Astrocyte (in vitro differentiated cells and primary cell): Measurements from ENCODE around the gene CHRDL2. TPM values are rescaled to one million over a fixed set of nuclear protein-coding genes. Genes with fewer than 3 reads are reported as not detected.
"Not testable (repeated sequence)": the region's sequence is repeated elsewhere in the genome, so short reads cannot be mapped to it uniquely, and the experiment has no call there.

Source experiments
- DNase-seq: peaks from one replicate; pipeline ENCODE4 v3.0.0-alpha.2; 2010; ENCODE audit warnings: low read depth
- FAIRE-seq: peaks from 2 replicates; lab custom pipeline; 2011; peaks lifted over from hg19 to GRCh38; lab: Jason Lieb, UNC
- H2AFZ ChIP-seq: 2 replicates; pipeline ENCODE4 v1.6.0; 2012; ENCODE audit warnings: low read depth, low read length, inconsistent platforms
- H3K27ac ChIP-seq: 2 replicates; pipeline ENCODE4 v1.5.1; 2011; ENCODE audit warnings: low read depth, low read length, inconsistent platforms
- H3K27me3 ChIP-seq: 2 replicates; pipeline ENCODE4 v1.6.0; 2011; ENCODE audit warnings: low read length, inconsistent platforms; ENCODE audit not compliant: insufficient read depth
- H3K36me3 ChIP-seq: 2 replicates; pipeline ENCODE4 v1.5.1; 2011; ENCODE audit warnings: low read length, inconsistent platforms; ENCODE audit not compliant: insufficient read depth
- H3K4me1 ChIP-seq: 2 replicates; pipeline ENCODE4 v1.5.1; 2011; ENCODE audit warnings: low read length, inconsistent platforms; ENCODE audit not compliant: insufficient read depth
- H3K4me2 ChIP-seq: 2 replicates; pipeline ENCODE4 v1.6.0; 2012; ENCODE audit warnings: low read length, inconsistent platforms
- H3K4me3 ChIP-seq: 2 replicates; pipeline ENCODE4 v1.5.1; 2011; ENCODE audit warnings: low read depth, mild to moderate bottlenecking, low read length, inconsistent platforms; ENCODE audit not compliant: insufficient read depth
- H3K79me2 ChIP-seq: 2 replicates; pipeline ENCODE4 v1.6.0; 2012; ENCODE audit warnings: mild to moderate bottlenecking, low read length, inconsistent platforms; ENCODE audit not compliant: insufficient read depth
- H3K9ac ChIP-seq: 2 replicates; pipeline ENCODE4 v1.6.0; 2012; ENCODE audit warnings: mild to moderate bottlenecking, low read length, inconsistent platforms
- H3K9me3 ChIP-seq: 2 replicates; pipeline ENCODE4 v1.5.1; 2012; ENCODE audit warnings: low read depth, mild to moderate bottlenecking, low read length, inconsistent platforms; ENCODE audit not compliant: insufficient read depth
- H4K20me1 ChIP-seq: 2 replicates; pipeline ENCODE4 v1.6.0; 2012; ENCODE audit warnings: low read length, inconsistent platforms; ENCODE audit not compliant: insufficient read depth
- H3K27ac Mint-ChIP-seq: one replicate; pipeline ENCODE4 v1.8.0; 2021; ENCODE audit warnings: mild to moderate bottlenecking, mixed read lengths; ENCODE audit not compliant: unreplicated experiment
- H3K27me3 Mint-ChIP-seq: one replicate; pipeline ENCODE4 v1.8.0; 2021; ENCODE audit warnings: low read depth, mixed read lengths; ENCODE audit not compliant: unreplicated experiment
- H3K36me3 Mint-ChIP-seq: one replicate; pipeline ENCODE4 v1.8.0; 2021; ENCODE audit warnings: low read depth, mixed read lengths; ENCODE audit not compliant: unreplicated experiment
- H3K4me1 Mint-ChIP-seq: one replicate; pipeline ENCODE4 v1.8.0; 2021; ENCODE audit warnings: low read depth, mixed read lengths; ENCODE audit not compliant: unreplicated experiment
- H3K4me3 Mint-ChIP-seq: one replicate; pipeline ENCODE4 v1.8.0; 2021; ENCODE audit warnings: mild to moderate bottlenecking, moderate library complexity, mixed read lengths; ENCODE audit not compliant: unreplicated experiment
- H3K9me3 Mint-ChIP-seq: one replicate; pipeline ENCODE4 v1.8.0; 2021; ENCODE audit warnings: mild to moderate bottlenecking, mixed read lengths; ENCODE audit not compliant: unreplicated experiment
- EZH2 ChIP-seq: IDR thresholded peaks from 2 replicates; pipeline ENCODE4 v1.6.1; 2012; ENCODE audit warnings: mild to moderate bottlenecking, low read length, inconsistent platforms; ENCODE audit not compliant: insufficient read depth
- total RNA-seq: library from RNA; stranded (reverse); gene quantifications from 2 replicates; pipeline ENCODE4 v1.2.1, GENCODE V29; 2021
- TF ChIP-seq, protein P1 (sequence below): IDR thresholded peaks from 2 replicates; pipeline ENCODE4 v1.5.1; 2011; ENCODE audit warnings: low read depth, mild to moderate bottlenecking, inconsistent platforms, low read length, moderate library complexity; ENCODE audit not compliant: insufficient read depth

The CHRDL2 gene
- total RNA-seq, 1 donor from 2014 or later: not detected

DNA sequence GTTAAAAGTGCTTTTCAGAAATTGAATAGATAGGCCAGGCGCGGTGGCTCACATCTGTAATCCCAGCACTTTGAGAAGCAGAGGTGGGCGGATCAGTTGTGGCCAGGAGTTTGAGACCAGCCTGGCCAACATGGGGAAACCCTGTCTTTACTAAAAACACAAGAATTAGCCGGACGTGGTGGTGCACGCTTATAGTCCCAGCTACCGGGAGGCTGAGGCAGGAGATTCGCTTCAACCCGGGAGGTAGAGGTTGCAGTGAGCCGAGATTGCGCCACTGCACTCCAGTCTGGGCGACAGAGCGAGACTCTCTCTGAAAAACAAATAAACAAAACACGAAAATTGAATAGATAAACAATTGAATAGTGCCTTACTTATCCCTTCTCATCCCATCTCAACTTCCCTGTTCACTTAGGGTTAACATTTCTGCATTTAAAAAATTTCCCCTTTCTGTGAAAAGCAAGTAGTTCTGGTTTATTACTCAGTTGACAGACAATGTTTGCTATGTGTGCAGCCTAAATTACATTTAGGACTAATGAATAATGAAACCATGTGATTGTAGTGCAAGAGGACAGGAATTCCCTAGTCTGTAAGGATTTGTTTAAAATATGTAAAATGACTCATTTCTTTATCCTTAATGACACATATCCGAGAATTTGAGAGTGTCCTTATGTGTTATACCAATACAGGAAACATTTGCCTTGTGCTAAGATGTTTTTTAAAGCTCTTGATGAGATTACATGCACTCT lies 23.5 kb upstream of the CHRDL2 start:
- Mint-ChIP-seq H3K27ac (peak overlapping the region; percentile 53), H3K4me3 (no peak overlapping the region), H3K36me3 (no peaks in the 10 kb centered on the region), H3K27me3 (no peaks in the 10 kb centered on the region), H3K9me3 (no peaks in the 10 kb centered on the region), H3K4me1 (peaks cover 23% of the 10 kb centered on the region)
- TF ChIP-seq, protein P1, sequence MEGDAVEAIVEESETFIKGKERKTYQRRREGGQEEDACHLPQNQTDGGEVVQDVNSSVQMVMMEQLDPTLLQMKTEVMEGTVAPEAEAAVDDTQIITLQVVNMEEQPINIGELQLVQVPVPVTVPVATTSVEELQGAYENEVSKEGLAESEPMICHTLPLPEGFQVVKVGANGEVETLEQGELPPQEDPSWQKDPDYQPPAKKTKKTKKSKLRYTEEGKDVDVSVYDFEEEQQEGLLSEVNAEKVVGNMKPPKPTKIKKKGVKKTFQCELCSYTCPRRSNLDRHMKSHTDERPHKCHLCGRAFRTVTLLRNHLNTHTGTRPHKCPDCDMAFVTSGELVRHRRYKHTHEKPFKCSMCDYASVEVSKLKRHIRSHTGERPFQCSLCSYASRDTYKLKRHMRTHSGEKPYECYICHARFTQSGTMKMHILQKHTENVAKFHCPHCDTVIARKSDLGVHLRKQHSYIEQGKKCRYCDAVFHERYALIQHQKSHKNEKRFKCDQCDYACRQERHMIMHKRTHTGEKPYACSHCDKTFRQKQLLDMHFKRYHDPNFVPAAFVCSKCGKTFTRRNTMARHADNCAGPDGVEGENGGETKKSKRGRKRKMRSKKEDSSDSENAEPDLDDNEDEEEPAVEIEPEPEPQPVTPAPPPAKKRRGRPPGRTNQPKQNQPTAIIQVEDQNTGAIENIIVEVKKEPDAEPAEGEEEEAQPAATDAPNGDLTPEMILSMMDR: no peak
- no peak for TF ChIP-seq EZH2
- peak overlapping the region; percentile 78 for H3K4me2 ChIP-seq
- H3K4me1 ChIP-seq: peaks cover 26% of the 10 kb centered on the region
- peak overlapping the region; percentile 87 for H3K27ac ChIP-seq
- H3K79me2 ChIP-seq: peaks cover 64% of the 10 kb centered on the region
- H3K36me3 ChIP-seq: no peaks in the 10 kb centered on the region
- peaks cover 18% of the 10 kb centered on the region for H4K20me1 ChIP-seq
- H2AFZ ChIP-seq: no peak overlapping the region
- no peaks in the 10 kb centered on the region for H3K27me3 ChIP-seq
- peak overlapping the region; percentile 75 for H3K9ac ChIP-seq
- peak; percentile 95 for DNase-seq
- H3K4me3 ChIP-seq: peak overlapping the region; percentile 46
- no peaks in the 10 kb centered on the region for H3K9me3 ChIP-seq
- peak; percentile 73 for FAIRE-seq

DNA sequence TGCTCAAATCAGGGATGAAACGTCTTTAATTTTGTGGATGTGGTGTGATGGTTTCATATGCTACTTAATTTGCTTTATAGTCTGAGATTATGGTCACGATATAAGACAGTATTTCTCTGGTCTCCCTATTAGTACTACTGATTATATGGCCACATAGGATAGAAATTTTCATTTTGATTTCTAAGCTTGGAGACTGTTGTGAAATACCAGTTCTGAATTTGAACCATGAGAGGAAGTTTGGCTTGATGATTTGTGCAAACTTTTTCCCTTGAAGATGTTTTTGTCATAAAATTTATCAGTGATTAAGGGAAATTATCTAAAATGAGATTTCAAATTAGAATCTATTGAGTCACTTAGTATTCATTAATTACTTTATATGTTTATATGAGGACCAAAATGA lies 20.1 kb upstream of the CHRDL2 start:
- H3K9me3 Mint-ChIP-seq: no peaks in the 10 kb centered on the region
- Histone ChIP-seq H3K9ac (no peak overlapping the region), H3K79me2 (peaks cover 64% of the 10 kb centered on the region), H3K4me1 (peaks cover 36% of the 10 kb centered on the region), H3K9me3 (no peaks in the 10 kb centered on the region), H4K20me1 (peaks cover 17% of the 10 kb centered on the region), H3K4me3 (no peak overlapping the region), H3K27ac (no peak overlapping the region), H3K27me3 (no peaks in the 10 kb centered on the region), H2AFZ (no peak overlapping the region), H3K4me2 (no peak overlapping the region), H3K36me3 (no peaks in the 10 kb centered on the region)
- H3K27me3 Mint-ChIP-seq: no peaks in the 10 kb centered on the region
- no peak overlapping the region for H3K27ac Mint-ChIP-seq
- H3K4me1 Mint-ChIP-seq: peaks cover 25% of the 10 kb centered on the region
- H3K4me3 Mint-ChIP-seq: no peak overlapping the region
- TF ChIP-seq, protein P1: no peak
- TF ChIP-seq EZH2: no peak
- FAIRE-seq: no peak
- DNase-seq: no peak
- H3K36me3 Mint-ChIP-seq: no peaks in the 10 kb centered on the region

DNA sequence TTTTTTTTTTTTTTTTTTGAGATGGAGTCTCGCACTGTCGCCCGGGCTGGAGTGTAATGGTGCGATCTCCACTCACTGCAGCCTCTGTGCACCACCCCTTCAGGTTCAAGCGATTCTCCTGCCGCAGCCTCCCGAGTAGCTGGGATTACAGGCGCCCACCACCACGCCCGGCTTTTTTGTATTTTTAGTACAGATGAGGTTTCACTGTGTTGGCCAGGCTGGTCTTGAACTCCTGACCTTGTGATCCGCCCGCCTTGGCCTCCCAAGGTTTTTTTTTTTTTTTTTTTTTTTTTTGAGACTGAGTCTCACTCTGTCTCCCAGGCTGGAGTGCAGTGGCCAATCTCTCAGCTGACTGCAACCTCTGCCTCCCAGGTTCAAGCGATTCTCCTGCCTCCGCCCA lies 19.4 kb upstream of the CHRDL2 start:
- not testable (repeated sequence) for H3K27ac Mint-ChIP-seq, H3K27ac ChIP-seq, H3K9me3 Mint-ChIP-seq, H3K36me3 ChIP-seq, H3K27me3 ChIP-seq, H3K27me3 Mint-ChIP-seq, H3K36me3 Mint-ChIP-seq, H3K4me3 ChIP-seq, DNase-seq, H3K9me3 ChIP-seq, H2AFZ ChIP-seq, FAIRE-seq, H3K9ac ChIP-seq
- Histone ChIP-seq H3K79me2 (peaks cover 57% of the 10 kb centered on the region), H4K20me1 (peaks cover 13% of the 10 kb centered on the region), H3K4me2 (peak overlapping the region; percentile 90), H3K4me1 (peaks cover 31% of the 10 kb centered on the region)
- H3K4me1 Mint-ChIP-seq: peaks cover 21% of the 10 kb centered on the region
- H3K4me3 Mint-ChIP-seq: peak overlapping the region; percentile 94
